ENCODE results near the gene AGAP1. TPM values are rescaled to one million over a fixed set of nuclear protein-coding genes. Genes with fewer than 3 reads are reported as not detected.

AGAP1 gene
- polyA plus RNA-seq (ENCODE audit: insufficient read length in 12 of 12): 10 to 100 TPM in 11 of 12 donors, not detected in 1; 22.7 to 33.9 (median 26.5) TPM
- long read RNA-seq, donor 1, full-length matches to known transcripts: 1 of 9 reads
- long read RNA-seq, donor 1, partial matches to known transcripts: 8 of 9 reads
- long read RNA-seq, donor 1, other reads (novel, unspliced or antisense): 0 of 9 reads
- long read RNA-seq, donor 2: 0 reads
- long read RNA-seq, donor 3, full-length matches to known transcripts: 1 of 1 reads
- long read RNA-seq, donor 3, partial matches to known transcripts: 0 of 1 reads
- long read RNA-seq, donor 3, other reads (novel, unspliced or antisense): 0 of 1 reads
- long read RNA-seq, donor 4: 0 reads
- long read RNA-seq, donor 5, full-length matches to known transcripts: 1 of 1 reads
- long read RNA-seq, donor 5, partial matches to known transcripts: 0 of 1 reads
- long read RNA-seq, donor 5, other reads (novel, unspliced or antisense): 0 of 1 reads
- long read RNA-seq, donor 6, full-length matches to known transcripts: 1 of 1 reads
- long read RNA-seq, donor 6, partial matches to known transcripts: 0 of 1 reads
- long read RNA-seq, donor 6, other reads (novel, unspliced or antisense): 0 of 1 reads
- long read RNA-seq, donor 7, full-length matches to known transcripts: 1 of 1 reads
- long read RNA-seq, donor 7, partial matches to known transcripts: 0 of 1 reads
- long read RNA-seq, donor 7, other reads (novel, unspliced or antisense): 0 of 1 reads
- long read RNA-seq, donor 8, full-length matches to known transcripts: 1 of 1 reads
- long read RNA-seq, donor 8, partial matches to known transcripts: 0 of 1 reads
- long read RNA-seq, donor 8, other reads (novel, unspliced or antisense): 0 of 1 reads
- long read RNA-seq, donor 9, partial matches to known transcripts: 5 of 5 reads
- long read RNA-seq, donor 9, other reads (novel, unspliced or antisense): 0 of 5 reads
- long read RNA-seq, donor 10, partial matches to known transcripts: 5 of 5 reads
- long read RNA-seq, donor 10, other reads (novel, unspliced or antisense): 0 of 5 reads
- long read RNA-seq, donor 11, partial matches to known transcripts: 8 of 8 reads
- long read RNA-seq, donor 11, other reads (novel, unspliced or antisense): 0 of 8 reads

GRCh38 chr2:235493775-235494715 is at the start of gene AGAP1:
Gene AGAP1 (plus strand): TSS chr2:235494043.
- peak; percentile 87 for DNase-seq

- DNase-seq: no peak
These were observed 49.7 kb upstream of the AGAP1 start for GRCh38 chr2:235444101-235444597.

GRCh38 chr2:235445116-235445515 is 48.7 kb upstream of the AGAP1 start:
- DNase-seq: no peak

GRCh38 chr2:235446082-235446481 is 47.8 kb upstream of the AGAP1 start:
- DNase-seq: no peak

GRCh38 chr2:235447210-235447609 is 46.6 kb upstream of the AGAP1 start:
- no peak for DNase-seq

GRCh38 chr2:235449568-235449967 is 44.3 kb upstream of the AGAP1 start:
- DNase-seq: no peak

GRCh38 chr2:235453605-235454151 is 40.2 kb upstream of the AGAP1 start:
- DNase-seq: no peak

GRCh38 chr2:235458839-235459273 is 35.0 kb upstream of the AGAP1 start:
- no peak for DNase-seq

- no peak for DNase-seq
These were observed 33.2 kb upstream of the AGAP1 start for GRCh38 chr2:235460548-235461047.

- no peak for DNase-seq
These were observed 32.0 kb upstream of the AGAP1 start for GRCh38 chr2:235461763-235462414.

- DNase-seq: no peak
These were observed 31.4 kb upstream of the AGAP1 start for GRCh38 chr2:235462415-235462790.

GRCh38 chr2:235463893-235464292 is 29.9 kb upstream of the AGAP1 start:
- DNase-seq: peak; percentile 2

GRCh38 chr2:235467588-235467987 is 26.3 kb upstream of the AGAP1 start:
- no peak for DNase-seq

GRCh38 chr2:235468978-235469655 is 24.7 kb upstream of the AGAP1 start:
- DNase-seq: peak; percentile 56

- DNase-seq: no peak
These were observed 22.6 kb upstream of the AGAP1 start for GRCh38 chr2:235471186-235471747.

- DNase-seq: no peak
These were observed 21.4 kb upstream of the AGAP1 start for GRCh38 chr2:235472443-235472842.

GRCh38 chr2:235478609-235479008 is 15.2 kb upstream of the AGAP1 start:
- no peak for DNase-seq

- no peak for DNase-seq
These were observed 14.2 kb upstream of the AGAP1 start for GRCh38 chr2:235479604-235480003.

- DNase-seq: no peak
These were observed 13.2 kb upstream of the AGAP1 start for GRCh38 chr2:235480614-235481013.
